ENCODE results near the gene MLN.

- TF ChIP-seq EZH2phosphoT487 (IDR thresholded peaks at IDR 0.05; ENCODE audit: borderline replicate concordance, low read depth) = no peak
- no peak for TF ChIP-seq SIN3A (IDR thresholded peaks at IDR 0.05; ENCODE audit: borderline replicate concordance, low read depth, low read length)
- peak; percentile 55 for TF ChIP-seq CTCF (IDR thresholded peaks at IDR 0.05)
- no peak for TF ChIP-seq FOXM1 (IDR thresholded peaks at IDR 0.05; ENCODE audit: low read depth)
- TF ChIP-seq RCOR1 (IDR thresholded peaks at IDR 0.05; ENCODE audit: low read length) = no peak
- no peak for TF ChIP-seq GATA2 (CRISPR knock-in tag; IDR thresholded peaks at IDR 0.05)
- TF ChIP-seq MAX (IDR thresholded peaks at IDR 0.05; ENCODE audit: low read depth) = no peak
- TF ChIP-seq SMC3 (IDR thresholded peaks at IDR 0.05; ENCODE audit: low read depth, low read length) = peak; percentile 40
- TF ChIP-seq EP300 (IDR thresholded peaks at IDR 0.05; ENCODE audit: borderline replicate concordance in 1 of 2, low read depth in 1 of 2, low read length in 1 of 2) = no peak
- TF ChIP-seq POLR2AphosphoS5 (IDR thresholded peaks at IDR 0.05; ENCODE audit: low read depth, low read length) = no peak
- TF ChIP-seq, protein P1, sequence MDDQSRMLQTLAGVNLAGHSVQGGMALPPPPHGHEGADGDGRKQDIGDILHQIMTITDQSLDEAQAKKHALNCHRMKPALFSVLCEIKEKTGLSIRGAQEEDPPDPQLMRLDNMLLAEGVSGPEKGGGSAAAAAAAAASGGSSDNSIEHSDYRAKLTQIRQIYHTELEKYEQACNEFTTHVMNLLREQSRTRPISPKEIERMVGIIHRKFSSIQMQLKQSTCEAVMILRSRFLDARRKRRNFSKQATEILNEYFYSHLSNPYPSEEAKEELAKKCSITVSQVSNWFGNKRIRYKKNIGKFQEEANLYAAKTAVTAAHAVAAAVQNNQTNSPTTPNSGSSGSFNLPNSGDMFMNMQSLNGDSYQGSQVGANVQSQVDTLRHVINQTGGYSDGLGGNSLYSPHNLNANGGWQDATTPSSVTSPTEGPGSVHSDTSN (IDR thresholded peaks at IDR 0.05) = no peak
- no peak for TF ChIP-seq ELF1 (IDR thresholded peaks at IDR 0.05)
- TF ChIP-seq CHD2 (IDR thresholded peaks at IDR 0.05; ENCODE audit: low read length, partially characterized antibody) = no peak
These were observed 48.2 kb upstream of the MLN start for GRCh38 chr6:33851959-33852358.

Measured in SK-N-SH (cell line).